Measurements from ENCODE around the gene SLAIN2. TPM values are rescaled to one million over a fixed set of nuclear protein-coding genes. Genes with fewer than 3 reads are reported as not detected.

The SLAIN2 gene
- total and polyA plus RNA-seq, 5 donors from 2014 or later = 23.9 to 82.9 (median 26.4) TPM

GRCh38 chr4:48360285-48361011, 19.1 kb downstream of the SLAIN2 start:
- H3K27ac Mint-ChIP-seq = peak overlapping the region in 1 of 3 donors; percentile 13
- H3K36me3 ChIP-seq (ENCODE audit: control insufficient read depth, insufficient read depth, low read length) = peaks cover 6% of the 10 kb centered on the region
- peaks cover 3% of the 10 kb centered on the region for H3K4me1 ChIP-seq (ENCODE audit: control insufficient read depth, insufficient read depth, low read length, poor library complexity, severe bottlenecking)
- no peaks in the 10 kb centered on the region for H3K9me3 ChIP-seq (ENCODE audit: control insufficient read depth in 2 of 2, low read length in 2 of 2)
- H3K27me3 Mint-ChIP-seq = no peaks in the 10 kb centered on the region
- H3K27me3 ChIP-seq (ENCODE audit: control insufficient read depth, insufficient read depth, low read length) = no peaks in the 10 kb centered on the region
- no peak overlapping the region for H3K4me3 ChIP-seq (ENCODE audit: low read depth, low read length)
- peaks cover 9 to 32% (median 15%) of the 10 kb centered on the region in 4 donors for H3K4me1 Mint-ChIP-seq
- H3K4me3 Mint-ChIP-seq = peak overlapping the region in 1 of 4 donors; percentile 17
- ATAC-seq (ENCODE audit: low read depth in 2 of 2) (no peak), DNase-seq (no peak)
- H3K36me3 Mint-ChIP-seq = peaks cover 3% of the 10 kb centered on the region
- no peak overlapping the region for H3K27ac ChIP-seq (ENCODE audit: insufficient read depth, low read length, poor library complexity, severe bottlenecking)
- no peaks in the 10 kb centered on the region for H3K9me3 Mint-ChIP-seq

GRCh38 chr4:48361012-48361400, 19.7 kb downstream of the SLAIN2 start:
- Histone ChIP-seq H3K4me3 (ENCODE audit: low read depth, low read length) (no peak overlapping the region), H3K4me1 (ENCODE audit: control insufficient read depth, insufficient read depth, low read length, poor library complexity, severe bottlenecking) (peaks cover 3% of the 10 kb centered on the region), H3K36me3 (ENCODE audit: control insufficient read depth, insufficient read depth, low read length) (peaks cover 6% of the 10 kb centered on the region), H3K27me3 (ENCODE audit: control insufficient read depth, insufficient read depth, low read length) (no peaks in the 10 kb centered on the region), H3K27ac (ENCODE audit: insufficient read depth, low read length, poor library complexity, severe bottlenecking) (no peak overlapping the region), H3K9me3 (ENCODE audit: control insufficient read depth in 2 of 2, low read length in 2 of 2) (no peaks in the 10 kb centered on the region)
- peaks cover 9 to 37% (median 18%) of the 10 kb centered on the region in 4 donors for H3K4me1 Mint-ChIP-seq
- no peak overlapping the region for H3K4me3 Mint-ChIP-seq
- DNase-seq (no peak), ATAC-seq (ENCODE audit: low read depth in 2 of 2) (no peak)
- H3K27ac Mint-ChIP-seq = peak overlapping the region in 2 of 3 donors; percentile 13 to 42
- peaks cover 3% of the 10 kb centered on the region for H3K36me3 Mint-ChIP-seq
- no peaks in the 10 kb centered on the region for H3K27me3 Mint-ChIP-seq
- H3K9me3 Mint-ChIP-seq = no peaks in the 10 kb centered on the region

GRCh38 chr4:48366611-48367010, 25.3 kb downstream of the SLAIN2 start:
- Histone ChIP-seq H3K4me3 (ENCODE audit: low read depth, low read length) (no peak overlapping the region), H3K36me3 (ENCODE audit: control insufficient read depth, insufficient read depth, low read length) (no peaks in the 10 kb centered on the region), H3K9me3 (ENCODE audit: control insufficient read depth in 2 of 2, low read length in 2 of 2) (no peaks in the 10 kb centered on the region), H3K27ac (ENCODE audit: insufficient read depth, low read length, poor library complexity, severe bottlenecking) (no peak overlapping the region), H3K4me1 (ENCODE audit: control insufficient read depth, insufficient read depth, low read length, poor library complexity, severe bottlenecking) (peaks cover 19% of the 10 kb centered on the region), H3K27me3 (ENCODE audit: control insufficient read depth, insufficient read depth, low read length) (no peaks in the 10 kb centered on the region)
- no peak overlapping the region for H3K4me3 Mint-ChIP-seq
- no peaks in the 10 kb centered on the region for H3K27me3 Mint-ChIP-seq
- H3K4me1 Mint-ChIP-seq = peaks cover 35 to 55% (median 37%) of the 10 kb centered on the region in 4 donors
- no peak for ATAC-seq (ENCODE audit: low read depth in 2 of 2)
- H3K36me3 Mint-ChIP-seq = peaks cover 4% of the 10 kb centered on the region
- peak overlapping the region in 1 of 3 donors; percentile 1 for H3K27ac Mint-ChIP-seq
- H3K9me3 Mint-ChIP-seq = no peaks in the 10 kb centered on the region
- DNase-seq = no peak

GRCh38 chr4:48367016-48367415, 25.7 kb downstream of the SLAIN2 start:
- Mint-ChIP-seq H3K27ac (peak overlapping the region in 2 of 3 donors; percentile 1 to 2), H3K36me3 (peaks cover 4% of the 10 kb centered on the region), H3K9me3 (no peaks in the 10 kb centered on the region), H3K4me1 (peaks cover 30 to 54% (median 36%) of the 10 kb centered on the region in 4 donors), H3K4me3 (no peak overlapping the region), H3K27me3 (no peaks in the 10 kb centered on the region)
- Histone ChIP-seq H3K4me1 (ENCODE audit: control insufficient read depth, insufficient read depth, low read length, poor library complexity, severe bottlenecking) (peaks cover 18% of the 10 kb centered on the region), H3K9me3 (ENCODE audit: control insufficient read depth in 2 of 2, low read length in 2 of 2) (no peaks in the 10 kb centered on the region), H3K4me3 (ENCODE audit: low read depth, low read length) (no peak overlapping the region), H3K27ac (ENCODE audit: insufficient read depth, low read length, poor library complexity, severe bottlenecking) (no peak overlapping the region), H3K36me3 (ENCODE audit: control insufficient read depth, insufficient read depth, low read length) (no peaks in the 10 kb centered on the region), H3K27me3 (ENCODE audit: control insufficient read depth, insufficient read depth, low read length) (no peaks in the 10 kb centered on the region)
- DNase-seq = no peak
- no peak for ATAC-seq (ENCODE audit: low read depth in 2 of 2)

- Mint-ChIP-seq H3K4me1 (peaks cover 33 to 54% (median 39%) of the 10 kb centered on the region in 4 donors), H3K4me3 (no peak overlapping the region), H3K27ac (no peak overlapping the region), H3K9me3 (peaks cover 0 to 1% (median 0%) of the 10 kb centered on the region in 7 donors), H3K27me3 (no peaks in the 10 kb centered on the region), H3K36me3 (peaks cover 10% of the 10 kb centered on the region)
- Histone ChIP-seq H3K27me3 (ENCODE audit: control insufficient read depth, insufficient read depth, low read length) (no peaks in the 10 kb centered on the region), H3K4me1 (ENCODE audit: control insufficient read depth, insufficient read depth, low read length, poor library complexity, severe bottlenecking) (peaks cover 18% of the 10 kb centered on the region), H3K9me3 (ENCODE audit: control insufficient read depth in 2 of 2, low read length in 2 of 2) (no peaks in the 10 kb centered on the region), H3K36me3 (ENCODE audit: control insufficient read depth, insufficient read depth, low read length) (no peaks in the 10 kb centered on the region), H3K4me3 (ENCODE audit: low read depth, low read length) (no peak overlapping the region), H3K27ac (ENCODE audit: insufficient read depth, low read length, poor library complexity, severe bottlenecking) (no peak overlapping the region)
- ATAC-seq (ENCODE audit: low read depth in 2 of 2) = no peak
- DNase-seq = no peak
Observed at GRCh38 chr4:48368389-48368788, 27.1 kb downstream of the SLAIN2 start.

GRCh38 chr4:48369248-48369647, 27.9 kb downstream of the SLAIN2 start:
- H3K4me3 Mint-ChIP-seq = no peak overlapping the region

GRCh38 chr4:48369771-48370170, 28.4 kb downstream of the SLAIN2 start:
- DNase-seq (no peak), ATAC-seq (ENCODE audit: low read depth in 2 of 2) (no peak)
- Mint-ChIP-seq H3K27me3 (no peaks in the 10 kb centered on the region), H3K4me1 (peaks cover 37 to 59% (median 45%) of the 10 kb centered on the region in 4 donors), H3K9me3 (peaks cover 0 to 1% (median 0%) of the 10 kb centered on the region in 7 donors), H3K36me3 (peaks cover 16% of the 10 kb centered on the region), H3K4me3 (no peak overlapping the region), H3K27ac (no peak overlapping the region)
- Histone ChIP-seq H3K4me3 (ENCODE audit: low read depth, low read length) (no peak overlapping the region), H3K27ac (ENCODE audit: insufficient read depth, low read length, poor library complexity, severe bottlenecking) (no peak overlapping the region), H3K36me3 (ENCODE audit: control insufficient read depth, insufficient read depth, low read length) (no peaks in the 10 kb centered on the region), H3K4me1 (ENCODE audit: control insufficient read depth, insufficient read depth, low read length, poor library complexity, severe bottlenecking) (peaks cover 18% of the 10 kb centered on the region), H3K27me3 (ENCODE audit: control insufficient read depth, insufficient read depth, low read length) (no peaks in the 10 kb centered on the region), H3K9me3 (ENCODE audit: control insufficient read depth in 2 of 2, low read length in 2 of 2) (no peaks in the 10 kb centered on the region)

More at GRCh38 chr4:48369248-48369647, 27.9 kb downstream of the SLAIN2 start:
- Mint-ChIP-seq H3K27me3 (no peaks in the 10 kb centered on the region), H3K4me1 (peaks cover 34 to 54% (median 40%) of the 10 kb centered on the region in 4 donors), H3K36me3 (peaks cover 10% of the 10 kb centered on the region), H3K27ac (no peak overlapping the region), H3K9me3 (peaks cover 0 to 1% (median 0%) of the 10 kb centered on the region in 7 donors)
- Histone ChIP-seq H3K27ac (ENCODE audit: insufficient read depth, low read length, poor library complexity, severe bottlenecking) (no peak overlapping the region), H3K9me3 (ENCODE audit: control insufficient read depth in 2 of 2, low read length in 2 of 2) (no peaks in the 10 kb centered on the region), H3K36me3 (ENCODE audit: control insufficient read depth, insufficient read depth, low read length) (no peaks in the 10 kb centered on the region), H3K27me3 (ENCODE audit: control insufficient read depth, insufficient read depth, low read length) (no peaks in the 10 kb centered on the region), H3K4me3 (ENCODE audit: low read depth, low read length) (no peak overlapping the region), H3K4me1 (ENCODE audit: control insufficient read depth, insufficient read depth, low read length, poor library complexity, severe bottlenecking) (peaks cover 18% of the 10 kb centered on the region)
- ATAC-seq (ENCODE audit: low read depth in 2 of 2) = no peak
- DNase-seq = no peak

Measured in CD4-positive, CD25-positive, alpha-beta regulatory T cell (primary cell).